ENCODE data around the gene POLR1E. TPM values are rescaled to one million over a fixed set of nuclear protein-coding genes. Genes with fewer than 3 reads are reported as not detected.

POLR1E gene
- total RNA-seq, 3 donors from 2014 or later = 10.5 to 21.2 (median 11.2) TPM

DNA sequence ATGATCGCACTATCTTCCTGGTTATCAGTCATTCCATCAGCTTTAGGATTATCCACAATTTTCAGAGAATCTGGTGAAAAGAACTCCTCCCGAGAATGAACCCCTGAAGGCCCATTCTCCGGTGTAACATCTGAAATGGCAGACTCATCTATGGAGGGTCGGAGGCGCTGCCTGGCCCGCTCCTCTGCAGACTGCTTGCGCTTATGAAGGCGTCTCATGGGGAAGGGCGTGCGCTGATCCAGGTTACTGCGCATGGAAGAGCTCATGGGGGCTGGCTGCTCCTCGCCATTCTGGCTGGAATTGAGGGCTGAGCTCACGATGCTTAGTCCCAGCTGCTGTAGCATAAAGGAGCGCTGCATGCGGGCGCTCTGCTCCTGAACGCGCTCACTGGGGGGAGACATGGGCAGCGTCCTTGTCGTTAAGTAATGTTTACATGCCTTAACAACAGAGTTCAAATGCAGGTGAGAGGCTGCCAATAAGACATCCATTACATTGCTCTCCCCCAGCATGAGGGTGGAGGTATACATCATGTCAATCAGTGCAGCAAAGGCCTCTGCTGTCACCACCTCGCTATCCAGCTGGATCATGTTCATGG lies 43.9 kb upstream of the POLR1E start:
- TF ChIP-seq, protein P1, sequence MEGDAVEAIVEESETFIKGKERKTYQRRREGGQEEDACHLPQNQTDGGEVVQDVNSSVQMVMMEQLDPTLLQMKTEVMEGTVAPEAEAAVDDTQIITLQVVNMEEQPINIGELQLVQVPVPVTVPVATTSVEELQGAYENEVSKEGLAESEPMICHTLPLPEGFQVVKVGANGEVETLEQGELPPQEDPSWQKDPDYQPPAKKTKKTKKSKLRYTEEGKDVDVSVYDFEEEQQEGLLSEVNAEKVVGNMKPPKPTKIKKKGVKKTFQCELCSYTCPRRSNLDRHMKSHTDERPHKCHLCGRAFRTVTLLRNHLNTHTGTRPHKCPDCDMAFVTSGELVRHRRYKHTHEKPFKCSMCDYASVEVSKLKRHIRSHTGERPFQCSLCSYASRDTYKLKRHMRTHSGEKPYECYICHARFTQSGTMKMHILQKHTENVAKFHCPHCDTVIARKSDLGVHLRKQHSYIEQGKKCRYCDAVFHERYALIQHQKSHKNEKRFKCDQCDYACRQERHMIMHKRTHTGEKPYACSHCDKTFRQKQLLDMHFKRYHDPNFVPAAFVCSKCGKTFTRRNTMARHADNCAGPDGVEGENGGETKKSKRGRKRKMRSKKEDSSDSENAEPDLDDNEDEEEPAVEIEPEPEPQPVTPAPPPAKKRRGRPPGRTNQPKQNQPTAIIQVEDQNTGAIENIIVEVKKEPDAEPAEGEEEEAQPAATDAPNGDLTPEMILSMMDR (IDR thresholded peaks at IDR 0.05) = no peak
- Histone ChIP-seq H3K9me3 (no peaks in the 10 kb centered on the region), H3K4me1 (ENCODE audit: low read depth) (peaks cover 13% of the 10 kb centered on the region), H3K4me3 (no peak overlapping the region), H3K36me3 (ENCODE audit: low read depth) (peaks cover 7% of the 10 kb centered on the region)
- intact Hi-C loops (cut with DNase I, micrococcal nuclease) = no loop called here
- no peak for DNase-seq
- no peak for ATAC-seq

DNA sequence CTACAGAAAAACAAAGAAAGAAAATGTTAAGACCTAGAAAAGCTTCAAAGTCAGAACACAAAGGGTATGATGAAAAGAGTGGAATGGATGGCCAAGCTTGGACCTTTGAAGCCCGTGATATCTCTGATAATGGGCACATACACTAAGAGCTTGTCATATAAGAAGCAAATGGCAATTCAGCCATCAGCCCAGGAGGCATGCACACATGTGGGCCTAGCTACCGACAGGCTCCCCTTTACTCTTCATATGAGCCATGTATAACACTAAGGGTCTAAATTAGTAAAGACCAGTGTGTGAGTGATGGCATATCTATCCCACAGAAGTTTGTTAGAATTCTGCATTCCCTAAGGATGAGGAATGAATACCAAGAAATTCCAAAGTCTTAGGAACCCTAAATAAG lies 43.2 kb upstream of the POLR1E start:
- DNase-seq = no peak
- no peak for ATAC-seq
- TF ChIP-seq, protein P1 (IDR thresholded peaks at IDR 0.05) = no peak

DNA sequence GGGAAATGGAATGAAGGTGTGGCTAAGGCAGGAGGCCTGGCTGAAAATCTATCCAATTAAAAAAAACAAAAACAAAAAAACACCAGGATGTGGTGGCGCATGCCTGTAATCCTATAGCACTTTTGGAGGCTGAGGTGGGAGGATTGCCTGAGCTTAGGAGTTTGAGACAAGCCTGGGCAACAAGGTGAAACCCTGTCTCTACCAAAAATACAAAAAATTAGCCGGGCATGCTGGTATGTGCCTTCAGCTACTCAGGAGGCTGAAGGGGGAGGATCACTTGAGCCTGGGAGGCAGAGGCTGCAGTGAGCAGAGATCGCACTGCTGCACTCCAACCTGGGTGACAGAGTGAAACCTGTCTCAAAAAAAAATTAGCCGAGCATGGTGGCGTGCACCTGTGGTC lies 42.2 kb upstream of the POLR1E start:
- Histone ChIP-seq H3K36me3 (ENCODE audit: low read depth) (no peaks in the 10 kb centered on the region), H3K9me3 (no peaks in the 10 kb centered on the region), H3K4me3 (no peak overlapping the region), H3K4me1 (ENCODE audit: low read depth) (peaks cover 13% of the 10 kb centered on the region)
- DNase-seq = no peak
- no peak for ATAC-seq
- TF ChIP-seq, protein P1 (IDR thresholded peaks at IDR 0.05) = no peak
- intact Hi-C loops (cut with DNase I, micrococcal nuclease) = no loop called here

More for the DNA sequence above, 43.2 kb upstream of the POLR1E start:
- intact Hi-C loops (cut with DNase I, micrococcal nuclease) = no loop called here
- H3K36me3 ChIP-seq (ENCODE audit: low read depth) = peaks cover 3% of the 10 kb centered on the region
- no peaks in the 10 kb centered on the region for H3K9me3 ChIP-seq
- H3K4me1 ChIP-seq (ENCODE audit: low read depth) = peaks cover 13% of the 10 kb centered on the region
- H3K4me3 ChIP-seq = no peak overlapping the region

DNA sequence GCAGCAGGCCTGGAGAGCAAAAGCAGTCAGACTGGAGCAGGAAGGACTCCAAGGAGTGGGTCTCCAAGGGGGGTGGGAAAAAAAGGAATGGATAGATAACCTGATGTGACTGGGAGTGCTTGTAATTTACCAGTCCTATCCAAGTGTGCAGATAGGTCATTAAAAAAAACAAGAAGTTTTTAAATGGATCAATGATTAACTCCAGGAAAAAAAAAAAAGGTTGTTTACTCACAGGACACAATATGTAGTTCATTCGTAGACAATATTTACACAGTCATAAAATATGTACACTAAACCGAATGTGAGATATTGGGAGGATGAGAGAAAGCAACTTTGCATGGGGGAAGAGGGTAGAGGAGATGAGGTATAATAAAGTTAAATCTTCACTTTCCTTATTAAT lies 40.9 kb upstream of the POLR1E start:
- intact Hi-C loops (cut with DNase I, micrococcal nuclease) = no loop called here
- H3K36me3 ChIP-seq (ENCODE audit: low read depth) = no peaks in the 10 kb centered on the region
- H3K4me1 ChIP-seq (ENCODE audit: low read depth) = peaks cover 13% of the 10 kb centered on the region
- ATAC-seq (peak; percentile 67), DNase-seq (no peak)
- H3K4me3 ChIP-seq = no peak overlapping the region
- TF ChIP-seq, protein P1 (IDR thresholded peaks at IDR 0.05) = no peak
- H3K9me3 ChIP-seq = no peaks in the 10 kb centered on the region

DNA sequence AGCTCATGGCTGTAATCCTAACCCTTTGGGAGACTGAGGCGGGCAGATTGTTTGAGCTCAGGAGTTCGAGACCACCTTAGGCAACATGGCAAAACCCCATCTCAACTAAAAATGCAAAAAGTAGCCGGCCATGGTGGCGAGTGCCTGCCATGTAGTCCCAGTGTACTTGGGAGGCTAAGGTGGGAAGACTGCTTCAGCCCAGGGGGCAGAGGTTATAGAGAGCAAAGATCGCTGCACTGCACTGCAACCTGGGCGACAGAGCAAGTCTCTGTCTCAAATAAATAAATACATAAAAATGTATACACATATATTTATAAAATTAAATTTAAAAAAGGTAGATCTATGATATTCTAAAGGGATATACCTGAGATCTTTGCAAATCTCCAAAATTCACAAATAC lies 39.9 kb upstream of the POLR1E start:
- Histone ChIP-seq H3K9me3 (no peaks in the 10 kb centered on the region), H3K4me1 (ENCODE audit: low read depth) (peaks cover 13% of the 10 kb centered on the region), H3K4me3 (no peak overlapping the region), H3K36me3 (ENCODE audit: low read depth) (no peaks in the 10 kb centered on the region)
- intact Hi-C loops (cut with DNase I, micrococcal nuclease) = no loop called here
- DNase-seq (no peak), ATAC-seq (no peak)
- TF ChIP-seq, protein P1 (IDR thresholded peaks at IDR 0.05) = no peak

DNA sequence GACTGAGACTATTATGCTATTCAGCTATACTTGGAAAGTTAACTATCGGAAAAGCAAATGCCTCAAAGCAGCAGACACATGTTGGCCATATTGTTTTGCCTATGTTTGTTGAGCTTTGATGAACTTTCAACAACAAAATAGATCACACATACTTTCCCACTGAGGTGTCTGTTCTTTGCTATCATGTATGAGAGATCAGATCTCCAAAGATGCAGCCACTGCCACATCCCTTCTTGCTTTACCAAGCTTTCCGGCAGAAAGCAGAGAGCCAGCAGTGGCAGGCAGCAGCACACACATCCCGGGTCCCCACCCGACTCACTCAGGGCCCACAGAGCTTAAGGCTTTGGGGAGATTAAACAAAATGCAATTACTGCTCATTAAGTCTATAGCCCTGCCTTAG lies 39.3 kb upstream of the POLR1E start:
- intact Hi-C loops (cut with DNase I, micrococcal nuclease) = no loop called here
- no peaks in the 10 kb centered on the region for H3K9me3 ChIP-seq
- DNase-seq (no peak), ATAC-seq (no peak)
- H3K4me3 ChIP-seq = no peak overlapping the region
- TF ChIP-seq, protein P1 (IDR thresholded peaks at IDR 0.05) = no peak
- H3K4me1 ChIP-seq (ENCODE audit: low read depth) = peaks cover 13% of the 10 kb centered on the region
- H3K36me3 ChIP-seq (ENCODE audit: low read depth) = no peaks in the 10 kb centered on the region
